Right lobe of liver (tissue), 4 donors: ENCODE measurements around the gene LCN9.

Source experiments
- CTCF ChIP-seq, 4 donors: fragments of 200-600 bp in 3 of 4; fragments of 450-650 bp in 1 of 4; IDR thresholded peaks; one replicate each; pipeline versions ENCODE4 v1.5.1 to v1.8.0; 2016 to 2022; ENCODE audit warnings: antibody characterized with exemption in 4 of 4, mild to moderate bottlenecking in 2 of 4
- POLR2A ChIP-seq: fragments of 450-650 bp; IDR thresholded peaks from one replicate; pipeline ENCODE4 v1.6.1; 2017; ENCODE audit warnings: antibody characterized with exemption, mild to moderate bottlenecking
- donor health status: DM: no; HTN: no; CAD: no.
- donor health status: DM: no; HTN: no; CAD: no.
- donor health status: DM: no; HTN: yes; CAD: no.

DNA sequence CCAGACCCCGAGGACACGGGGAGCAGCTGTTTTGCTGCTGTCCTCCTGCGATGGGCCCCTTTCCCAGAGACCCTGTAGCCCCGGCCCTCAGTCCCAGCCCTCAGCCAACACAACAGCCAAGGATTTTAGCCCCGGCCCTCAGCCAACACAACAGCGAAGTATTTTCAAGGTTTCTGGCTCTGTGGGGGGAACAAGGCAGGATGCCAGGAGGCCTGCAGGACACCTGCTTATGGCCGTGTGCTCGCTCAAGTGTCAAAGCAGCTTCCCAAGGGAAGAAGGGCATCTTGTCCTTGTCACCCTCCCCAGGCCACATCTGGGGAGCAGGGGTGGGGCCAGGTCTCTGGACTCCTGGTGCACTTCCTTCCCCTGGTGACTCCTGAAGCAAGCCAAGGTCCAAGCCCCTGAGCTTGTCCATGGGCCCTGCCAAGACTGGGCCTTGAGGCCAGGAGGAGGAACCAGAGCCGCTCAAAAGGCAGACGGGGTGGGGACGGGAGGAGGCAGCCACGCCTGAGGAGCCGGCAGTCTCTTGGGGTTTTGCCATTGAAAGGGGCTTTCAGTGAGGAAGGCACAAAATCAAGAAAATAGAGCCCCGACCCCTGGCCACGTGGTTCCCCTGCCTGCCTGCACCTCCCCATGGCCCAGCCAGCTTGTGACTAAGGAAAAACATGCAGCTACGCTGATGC, 49.6 kb downstream of the LCN9 start:
- TF ChIP-seq POLR2A (no peak), CTCF (IDR thresholded peaks at IDR 0.05) (no peak)
